IMR-90 (cell line): Measurements from ENCODE around the gene CITED2. TPM values are rescaled to one million over a fixed set of nuclear protein-coding genes. Genes with fewer than 3 reads are reported as not detected.
A peak's percentile ranks its signal among the peaks of the same experiment; 100 is the strongest.

Source experiments
- ATAC-seq: fragments of 200-7000 bp; cut with Tn5 transposase; 2 replicates; pipeline ENCODE4 v1.9.1; 2020; ENCODE audit warnings: low read depth, mild to moderate bottlenecking, moderate library complexity
- BruUV-seq: library from RNA; stranded (reverse); fragments of 400-500 nt; replicated peaks from 2 replicates; lab custom pipeline; 2021; lab: Mats Ljungman, UMichigan
- CTCF ChIA-PET: fragments of 300-600 bp; formaldehyde crosslinking; extraction: SDS; loops from one replicate; lab custom pipeline; 2021; ENCODE audit warnings: antibody characterized with exemption; lab: Yijun Ruan, JAX
- POLR2A ChIA-PET: fragments of 300-600 bp; sonication (Branson Sonifier 250); formaldehyde crosslinking; loops from one replicate; lab custom pipeline; 2022; ENCODE audit warnings: antibody characterized with exemption; ENCODE audit not compliant: unreplicated experiment; lab: Charles Lee
- DNase-seq: peaks from one replicate; pipeline ENCODE4 v3.0.0; 2013
- H2AFZ ChIP-seq: replicated peaks from 2 replicates; pipeline ENCODE3; 2013; ENCODE audit warnings: low read length, mild to moderate bottlenecking; ENCODE audit not compliant: poor library complexity
- H2AK5ac ChIP-seq: 2 replicates; pipeline ENCODE4 v1.6.1; 2013; ENCODE audit warnings: low read depth, low read length, inconsistent platforms
- H2AK9ac ChIP-seq: replicated peaks from 2 replicates; pipeline ENCODE3; 2013; ENCODE audit warnings: mild to moderate bottlenecking, low read depth, low read length, moderate library complexity; ENCODE audit not compliant: poor library complexity
- H2BK120ac ChIP-seq: 2 replicates; pipeline ENCODE4 v1.6.1; 2013; ENCODE audit warnings: low read depth, low read length, inconsistent platforms
- H2BK15ac ChIP-seq: 3 replicates; pipeline ENCODE4 v1.6.1; 2013; ENCODE audit warnings: low read depth, low read length, inconsistent platforms
- H2BK20ac ChIP-seq: 2 replicates; pipeline ENCODE4 v1.6.1; 2013; ENCODE audit warnings: low read depth, mild to moderate bottlenecking, inconsistent platforms, low read length, moderate library complexity
- H2BK5ac ChIP-seq: 2 replicates; pipeline ENCODE4 v1.6.1; 2013; ENCODE audit warnings: mild to moderate bottlenecking, low read depth, low read length, inconsistent platforms; ENCODE audit not compliant: poor library complexity, severe bottlenecking
- H3K14ac ChIP-seq: replicated peaks from 2 replicates; pipeline ENCODE4 v1.6.1; 2013; ENCODE audit warnings: low read depth, low read length, inconsistent platforms
- H3K18ac ChIP-seq: 2 replicates; pipeline ENCODE4 v1.6.1; 2013; ENCODE audit warnings: low read depth, low read length, control low read depth
- H3K23ac ChIP-seq: 2 replicates; pipeline ENCODE4 v1.6.1; 2013; ENCODE audit warnings: low read depth, low read length, inconsistent platforms
- H3K27ac ChIP-seq: 2 replicates; pipeline ENCODE4 v1.5.1; 2013; ENCODE audit warnings: mild to moderate bottlenecking, control low read depth, low read length; ENCODE audit not compliant: insufficient read depth
- H3K27me3 ChIP-seq: 2 replicates; pipeline ENCODE4 v1.6.1; 2013; ENCODE audit warnings: low read length; ENCODE audit not compliant: control insufficient read depth, insufficient read depth
- H3K36me3 ChIP-seq: 2 replicates; pipeline ENCODE4 v1.6.1; 2013; ENCODE audit warnings: low read length, mixed read lengths; ENCODE audit not compliant: control insufficient read depth, insufficient read depth
- H3K4ac ChIP-seq: 2 replicates; pipeline ENCODE4 v1.6.1; 2013; ENCODE audit warnings: low read depth, low read length, inconsistent platforms
- H3K4me1 ChIP-seq: 2 replicates; pipeline ENCODE4 v1.6.1; 2013; ENCODE audit warnings: low read length, mixed read lengths; ENCODE audit not compliant: control insufficient read depth, insufficient read depth
- H3K4me2 ChIP-seq: 2 replicates; pipeline ENCODE4 v1.6.1; 2013; ENCODE audit warnings: low read depth, mild to moderate bottlenecking, control low read depth, low read length, moderate library complexity
- H3K4me3 ChIP-seq: 2 replicates; pipeline ENCODE4 v1.5.1; 2013; ENCODE audit warnings: low read depth, mild to moderate bottlenecking, control low read depth, low read length, moderate library complexity; ENCODE audit not compliant: insufficient read depth
- H3K56ac ChIP-seq: 2 replicates; pipeline ENCODE4 v1.6.1; 2013; ENCODE audit warnings: low read length, inconsistent platforms; ENCODE audit not compliant: insufficient read depth; ENCODE audit errors: extremely low read depth
- H3K79me1 ChIP-seq, 2 experiments: 2 replicates each; pipeline ENCODE4 v1.6.1; 2013; ENCODE audit warnings: low read length in 2 of 2, inconsistent platforms in 1 of 2, low read depth in 1 of 2
- H3K9ac ChIP-seq: 2 replicates; pipeline ENCODE4 v1.6.1; 2013; ENCODE audit warnings: low read depth, low read length, control low read depth
- H3K9me1 ChIP-seq: 2 replicates; pipeline ENCODE4 v1.6.1; 2013; ENCODE audit warnings: low read length, inconsistent platforms; ENCODE audit not compliant: insufficient read depth
- H3K9me3 ChIP-seq: 2 replicates; pipeline ENCODE4 v1.6.1; 2013; ENCODE audit warnings: low read length; ENCODE audit not compliant: control insufficient read depth, insufficient read depth
- H4K20me1 ChIP-seq: 2 replicates; pipeline ENCODE4 v1.6.1; 2013; ENCODE audit warnings: low read length, inconsistent platforms; ENCODE audit not compliant: insufficient read depth
- H4K5ac ChIP-seq: 2 replicates; pipeline ENCODE4 v1.6.1; 2013; ENCODE audit warnings: mild to moderate bottlenecking, low read depth, low read length, control low read depth
- H4K8ac ChIP-seq, 2 experiments: 2 replicates each; pipeline ENCODE4 v1.6.1; 2013; ENCODE audit warnings: low read depth in 2 of 2, low read length in 2 of 2, control low read depth in 1 of 2, inconsistent platforms in 1 of 2
- H4K91ac ChIP-seq: 2 replicates; pipeline ENCODE4 v1.6.1; 2013; ENCODE audit warnings: low read depth, low read length, inconsistent platforms; ENCODE audit not compliant: insufficient read depth
- BHLHE40 ChIP-seq: fragments of 150-350 bp; IDR thresholded peaks from 2 replicates; pipeline ENCODE4 v1.6.1; 2016; ENCODE audit warnings: mild to moderate bottlenecking, low read depth, low read length
- CEBPB ChIP-seq: IDR thresholded peaks from 2 replicates; pipeline ENCODE4 v1.6.1; 2012; ENCODE audit warnings: low read depth, low read length, improper control_type of control experiment
- CHD1 ChIP-seq: IDR thresholded peaks from 2 replicates; pipeline ENCODE4 v1.6.1; 2012; ENCODE audit warnings: low read depth, low read length, improper control_type of control experiment
- FOS ChIP-seq: fragments of 150-350 bp; IDR thresholded peaks from 2 replicates; pipeline ENCODE4 v1.6.1; 2016; ENCODE audit warnings: low read depth, low read length
- MAFK ChIP-seq: IDR thresholded peaks from 2 replicates; pipeline ENCODE4 v1.6.1; 2012; ENCODE audit warnings: low read depth, low read length, improper control_type of control experiment
- MAZ ChIP-seq: IDR thresholded peaks from 2 replicates; pipeline ENCODE4 v1.6.1; 2012; ENCODE audit warnings: low read depth, mild to moderate bottlenecking, low read length, improper control_type of control experiment, moderate library complexity, borderline replicate concordance
- MXI1 ChIP-seq: IDR thresholded peaks from 2 replicates; pipeline ENCODE4 v1.6.1; 2012; ENCODE audit warnings: low read depth, mild to moderate bottlenecking, low read length, moderate library complexity, borderline replicate concordance
- POLR2A ChIP-seq: IDR thresholded peaks from 2 replicates; pipeline ENCODE4 v1.6.1; 2012; ENCODE audit warnings: mild to moderate bottlenecking, low read depth, low read length
- RAD21 ChIP-seq: IDR thresholded peaks from 2 replicates; pipeline ENCODE4 v1.6.1; 2012; ENCODE audit warnings: low read length, improper control_type of control experiment
- RCOR1 ChIP-seq: IDR thresholded peaks from 2 replicates; pipeline ENCODE4 v1.6.1; 2012; ENCODE audit warnings: mild to moderate bottlenecking, low read length, improper control_type of control experiment; ENCODE audit not compliant: insufficient replicate concordance
- SMC3 ChIP-seq: fragments of 150-350 bp; IDR thresholded peaks from 2 replicates; pipeline ENCODE4 v1.6.1; 2016; ENCODE audit warnings: low read depth, mild to moderate bottlenecking, antibody characterized with exemption, low read length, moderate library complexity
- WGBS, 2 experiments: methylation state at CpG; one replicate each; pipeline versions ENCODE4 v1.1.5 to v1.1.7; 2013; ENCODE audit warnings: missing lambda C conversion rate in 2 of 2; ENCODE audit not compliant: insufficient read length in 1 of 2; ENCODE audit errors: extremely low coverage in 2 of 2; 5-methylcytosine and 5-hydroxymethylcytosine counted together
- dilution Hi-C: fragments of 300-500 bp; cut with HindIII; formaldehyde crosslinking; loops from one replicate; pipeline ENCODE4 v1.14.3; 2018; ENCODE audit warnings: low sequenced_read_pairs; ENCODE audit not compliant: unreplicated experiment
- in situ Hi-C: fragments of 300-500 bp; cut with MboI; formaldehyde crosslinking; loops from 3 replicates; pipeline ENCODE4 v1.14.3; 2019; ENCODE audit warnings: low sequenced_read_pairs, inconsistent platforms, mixed read lengths
- intact Hi-C: fragments of 100-400 bp; cut with micrococcal nuclease; formaldehyde crosslinking; loops from 2 replicates; pipeline ENCODE4 v1.10.0; 2022
- polyA plus RNA-seq, 3 experiments: library from polyadenylated mRNA; depleted of rRNA; stranded (reverse); fragments of >200 nt; gene quantifications; 2 replicates each; pipeline ENCODE4 v1.2.3, GENCODE V29; 2012; ENCODE audit warnings: low replicate concordance in 1 of 3
- total RNA-seq: library from RNA; depleted of rRNA; stranded (reverse); fragments of >200 nt; gene quantifications from 2 replicates; pipeline ENCODE4 v1.2.3, GENCODE V29; 2012
- TF ChIP-seq, protein P1 (sequence below): conservative IDR thresholded peaks from 2 replicates; pipeline ENCODE4 v1.5.1; 2012; ENCODE audit warnings: mild to moderate bottlenecking, low read depth, low read length, improper control_type of control experiment
- TF ChIP-seq, protein P2 (sequence below): fragments of 150-350 bp; IDR thresholded peaks from 2 replicates; pipeline ENCODE4 v1.6.1; 2016; ENCODE audit warnings: low read depth, mild to moderate bottlenecking, low read length, moderate library complexity, borderline replicate concordance
- TF ChIP-seq, protein P3 (sequence below): fragments of 150-350 bp; IDR thresholded peaks from 2 replicates; pipeline ENCODE4 v1.6.1; 2017; ENCODE audit warnings: mild to moderate bottlenecking, antibody characterized with exemption, low read length, low read depth

The CITED2 gene
- total and polyA plus RNA-seq, 2 of the 4 experiments (the other 2 are of a cell fraction) = 163 to 483 TPM

DNA sequence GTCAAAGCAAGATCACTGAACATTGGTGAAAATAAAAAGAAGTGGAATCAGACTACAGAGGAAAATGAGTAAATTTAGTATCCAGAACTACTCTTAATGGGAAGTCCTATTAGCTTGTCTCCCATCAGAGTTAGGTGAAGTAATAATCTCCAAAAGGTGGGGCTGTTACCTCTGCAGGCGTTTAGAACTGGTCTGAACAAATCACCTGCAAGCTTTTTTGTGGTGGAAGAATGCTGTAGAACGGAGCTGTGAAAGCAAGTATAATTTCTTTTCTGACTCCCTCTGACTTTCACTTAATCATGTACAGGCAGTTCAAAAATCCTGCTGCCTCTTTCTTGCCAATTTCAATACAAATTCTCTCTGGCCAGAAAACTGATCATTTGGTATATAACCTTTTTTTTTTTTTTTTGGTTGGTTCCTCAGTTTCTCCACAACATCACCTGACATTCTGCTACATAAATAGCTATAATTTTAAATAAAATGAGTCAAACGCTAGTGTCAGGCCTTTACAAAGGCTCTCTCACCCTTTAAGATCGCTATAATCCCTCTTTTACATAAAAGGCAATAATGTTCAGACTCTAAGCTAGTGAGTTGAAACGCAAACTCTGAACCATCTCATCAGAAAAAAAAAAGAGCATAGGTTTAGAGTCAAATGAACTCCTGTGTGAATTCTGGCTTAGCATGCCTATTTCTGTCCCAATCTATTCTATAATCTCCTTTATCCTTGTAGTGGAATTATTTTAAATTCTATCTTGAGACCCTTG, 38.8 kb downstream of the CITED2 start:
- dilution Hi-C loops = no loop called here
- H3K9me1 ChIP-seq = no peaks in the 10 kb centered on the region
- 0 out of 3 replicates have a peak overlapping the region, but pooled peaks have one; percentile 60 for H2BK15ac ChIP-seq
- ChIA-PET CTCF (interaction anchor here (0.6 to 1.8 kb wide), 2 partner anchors 16 to 116 kb away, joined by 3 to 4 read pairs; no protein-coding TSS in a partner anchor), POLR2A (no interaction called here)
- no peaks in the 10 kb centered on the region for H4K20me1 ChIP-seq
- H3K18ac ChIP-seq = peak overlapping the region; percentile 96; the same call in 1 of the 2 replicates
- H2BK20ac ChIP-seq = peak overlapping the region; percentile 92; the same call in 1 of the 2 replicates
- H3K4me3 ChIP-seq = no peak overlapping the region
- H3K79me1 ChIP-seq = no peaks in the 10 kb centered on the region
- H3K14ac ChIP-seq = 0 out of 2 replicates have a peak overlapping the region, but pooled peaks have one; percentile 59
- no peak overlapping the region for H3K56ac ChIP-seq
- ATAC-seq (no peak), DNase-seq (no peak)
- no peaks in the 10 kb centered on the region for H3K36me3 ChIP-seq
- no peak overlapping the region for H4K91ac ChIP-seq
- intact Hi-C loops = no loop called here
- H3K9ac ChIP-seq = no peak overlapping the region
- H4K8ac ChIP-seq = peak overlapping the region in 1 of 2 experiments; percentile 66; a peak in 1 of 4 replicates
- no peaks in the 10 kb centered on the region for H3K27me3 ChIP-seq
- peak overlapping the region; percentile 33; the same call in 1 of the 2 replicates for H2AK5ac ChIP-seq
- H2BK120ac ChIP-seq = peak overlapping the region; percentile 89; the same call in 1 of the 2 replicates
- no peak overlapping the region for H2AFZ ChIP-seq
- no peak overlapping the region for H3K27ac ChIP-seq
- H3K9me3 ChIP-seq = no peaks in the 10 kb centered on the region
- no peak overlapping the region; the same call in 1 of the 2 replicates for H3K4ac ChIP-seq
- peak overlapping the region; percentile 17 for H4K5ac ChIP-seq
- no peak overlapping the region for H2AK9ac ChIP-seq
- in situ Hi-C loops = no loop called here
- no CpG with 5 or more reads among the region's 5 CpGs for WGBS, 2 experiments
- no peak overlapping the region for H3K4me2 ChIP-seq
- no TSS peak for BruUV-seq
- no peak overlapping the region for H2BK5ac ChIP-seq
- H3K4me1 ChIP-seq = peaks cover 6% of the 10 kb centered on the region
- H3K23ac ChIP-seq = no peak overlapping the region
- TF ChIP-seq FOS (no peak), RAD21 (no peak), RCOR1 (no peak), MAZ (no peak), SMC3 (no peak), MXI1 (no peak), MAFK (no peak), POLR2A (no peak), CHD1 (no peak), CEBPB (no peak), BHLHE40 (no peak)
- TF ChIP-seq, protein P1, sequence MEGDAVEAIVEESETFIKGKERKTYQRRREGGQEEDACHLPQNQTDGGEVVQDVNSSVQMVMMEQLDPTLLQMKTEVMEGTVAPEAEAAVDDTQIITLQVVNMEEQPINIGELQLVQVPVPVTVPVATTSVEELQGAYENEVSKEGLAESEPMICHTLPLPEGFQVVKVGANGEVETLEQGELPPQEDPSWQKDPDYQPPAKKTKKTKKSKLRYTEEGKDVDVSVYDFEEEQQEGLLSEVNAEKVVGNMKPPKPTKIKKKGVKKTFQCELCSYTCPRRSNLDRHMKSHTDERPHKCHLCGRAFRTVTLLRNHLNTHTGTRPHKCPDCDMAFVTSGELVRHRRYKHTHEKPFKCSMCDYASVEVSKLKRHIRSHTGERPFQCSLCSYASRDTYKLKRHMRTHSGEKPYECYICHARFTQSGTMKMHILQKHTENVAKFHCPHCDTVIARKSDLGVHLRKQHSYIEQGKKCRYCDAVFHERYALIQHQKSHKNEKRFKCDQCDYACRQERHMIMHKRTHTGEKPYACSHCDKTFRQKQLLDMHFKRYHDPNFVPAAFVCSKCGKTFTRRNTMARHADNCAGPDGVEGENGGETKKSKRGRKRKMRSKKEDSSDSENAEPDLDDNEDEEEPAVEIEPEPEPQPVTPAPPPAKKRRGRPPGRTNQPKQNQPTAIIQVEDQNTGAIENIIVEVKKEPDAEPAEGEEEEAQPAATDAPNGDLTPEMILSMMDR = no peak
- TF ChIP-seq, protein P2, sequence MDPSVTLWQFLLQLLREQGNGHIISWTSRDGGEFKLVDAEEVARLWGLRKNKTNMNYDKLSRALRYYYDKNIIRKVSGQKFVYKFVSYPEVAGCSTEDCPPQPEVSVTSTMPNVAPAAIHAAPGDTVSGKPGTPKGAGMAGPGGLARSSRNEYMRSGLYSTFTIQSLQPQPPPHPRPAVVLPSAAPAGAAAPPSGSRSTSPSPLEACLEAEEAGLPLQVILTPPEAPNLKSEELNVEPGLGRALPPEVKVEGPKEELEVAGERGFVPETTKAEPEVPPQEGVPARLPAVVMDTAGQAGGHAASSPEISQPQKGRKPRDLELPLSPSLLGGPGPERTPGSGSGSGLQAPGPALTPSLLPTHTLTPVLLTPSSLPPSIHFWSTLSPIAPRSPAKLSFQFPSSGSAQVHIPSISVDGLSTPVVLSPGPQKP = no peak
- TF ChIP-seq, protein P3, sequence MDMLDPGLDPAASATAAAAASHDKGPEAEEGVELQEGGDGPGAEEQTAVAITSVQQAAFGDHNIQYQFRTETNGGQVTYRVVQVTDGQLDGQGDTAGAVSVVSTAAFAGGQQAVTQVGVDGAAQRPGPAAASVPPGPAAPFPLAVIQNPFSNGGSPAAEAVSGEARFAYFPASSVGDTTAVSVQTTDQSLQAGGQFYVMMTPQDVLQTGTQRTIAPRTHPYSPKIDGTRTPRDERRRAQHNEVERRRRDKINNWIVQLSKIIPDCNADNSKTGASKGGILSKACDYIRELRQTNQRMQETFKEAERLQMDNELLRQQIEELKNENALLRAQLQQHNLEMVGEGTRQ = no peak
